Neuron (in vitro differentiated cells): ENCODE measurements around the gene RHD.
"Not testable (repeated sequence)": the region's sequence is repeated elsewhere in the genome, so short reads cannot be mapped to it uniquely, and the experiment has no call there.

Source experiments
- H2AFZ ChIP-seq: one replicate; pipeline ENCODE4 v1.6.1; 2013; ENCODE audit warnings: low read depth, mild to moderate bottlenecking, inconsistent platforms, low read length, moderate library complexity
- H3K27me3 ChIP-seq: one replicate; pipeline ENCODE4 v1.6.1; 2013; ENCODE audit warnings: low read length; ENCODE audit not compliant: insufficient read depth
- H3K36me3 ChIP-seq: one replicate; pipeline ENCODE4 v1.6.1; 2013; ENCODE audit warnings: low read length; ENCODE audit not compliant: insufficient read depth
- H3K4me1 ChIP-seq: one replicate; pipeline ENCODE4 v1.6.1; 2013; ENCODE audit warnings: low read length; ENCODE audit not compliant: insufficient read depth
- H3K4me3 ChIP-seq: 2 replicates; pipeline ENCODE4 v1.5.1; 2013; ENCODE audit warnings: mild to moderate bottlenecking, low read length, moderate library complexity
- H3K9me3 ChIP-seq: one replicate; pipeline ENCODE4 v1.6.1; 2013; ENCODE audit warnings: low read length

RHD gene

DNA sequence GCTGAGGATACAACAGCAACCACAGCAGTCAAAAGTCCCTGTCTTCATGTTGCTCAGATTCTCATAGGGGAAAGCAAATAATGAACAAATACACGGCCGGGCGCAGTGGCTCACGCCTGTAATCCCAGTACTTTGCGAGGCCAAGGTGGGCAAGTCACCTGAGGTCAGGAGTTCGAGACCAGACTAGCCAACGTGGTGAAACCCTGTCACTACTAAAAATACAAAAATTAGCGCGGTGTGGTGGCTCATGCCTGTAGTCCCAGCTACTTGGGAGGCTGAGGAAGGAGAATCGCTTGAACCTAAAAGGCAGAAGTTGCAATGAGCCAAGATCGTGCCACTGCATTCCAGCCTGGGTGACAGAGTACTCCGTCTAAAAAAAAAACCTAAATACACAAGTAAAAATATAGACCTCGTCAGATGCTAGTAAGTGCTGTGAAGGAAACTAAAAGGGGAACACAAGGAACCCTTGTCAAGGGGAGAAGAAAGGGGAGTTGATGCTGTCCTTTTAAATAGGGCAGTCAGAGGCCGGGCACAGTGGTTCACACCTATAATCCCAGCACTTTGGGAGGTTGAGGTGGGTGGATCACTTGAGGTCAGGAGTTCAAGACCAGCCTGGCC, 4.1 kb upstream of the RHD start:
- not testable (repeated sequence) for H3K36me3 ChIP-seq, H3K27me3 ChIP-seq, H3K9me3 ChIP-seq, H3K4me1 ChIP-seq
- Histone ChIP-seq H3K4me3 (peak overlapping the region; percentile 35), H2AFZ (peak overlapping the region; percentile 46)

GRCh38 chr1:25275648-25276047, 3.3 kb downstream of the RHD start:
- not testable (repeated sequence) for H3K4me1 ChIP-seq, H3K27me3 ChIP-seq, H3K36me3 ChIP-seq, H2AFZ ChIP-seq, H3K4me3 ChIP-seq, H3K9me3 ChIP-seq

DNA sequence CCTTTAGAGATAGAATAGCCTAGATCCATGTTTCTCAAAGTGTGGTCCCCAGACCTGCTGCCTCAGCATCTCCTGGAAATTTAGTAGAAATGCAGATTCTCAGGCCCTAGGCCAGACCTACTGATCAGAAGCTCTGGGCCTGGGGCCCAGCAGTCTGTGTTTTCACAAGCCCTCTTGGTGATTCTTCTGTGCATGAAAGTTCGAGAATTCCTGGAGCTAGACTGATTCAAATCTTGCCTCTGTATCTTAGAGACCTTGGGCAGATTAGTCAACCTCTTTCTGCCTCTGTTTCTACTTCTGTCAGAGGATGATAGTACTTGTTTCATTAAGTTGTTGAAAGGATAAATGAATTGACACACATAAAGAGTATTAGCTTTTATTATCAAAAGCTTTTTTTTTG, 5.0 kb downstream of the RHD start:
- not testable (repeated sequence) for H2AFZ ChIP-seq, H3K9me3 ChIP-seq, H3K4me1 ChIP-seq, H3K36me3 ChIP-seq, H3K4me3 ChIP-seq, H3K27me3 ChIP-seq

DNA sequence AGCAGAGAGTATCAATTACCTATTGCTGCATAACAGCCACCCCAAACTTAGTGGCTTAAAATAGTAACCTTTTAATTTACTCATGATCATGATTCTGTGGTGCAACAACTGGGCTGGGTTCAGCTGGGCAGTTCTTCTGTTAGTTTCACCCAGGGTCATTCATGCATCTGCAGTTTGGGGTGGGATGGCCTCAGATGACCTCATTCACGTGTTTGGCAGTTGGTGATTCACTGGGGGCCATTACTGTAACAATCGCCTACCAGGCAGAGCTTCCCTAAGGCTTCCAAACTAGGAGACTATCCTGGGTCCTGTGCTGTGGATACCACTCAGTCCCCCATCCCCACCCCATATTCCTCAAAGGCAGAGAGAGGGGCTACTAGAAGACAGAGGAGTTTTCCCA, 6.0 kb downstream of the RHD start:
- H3K4me3 ChIP-seq, H3K4me1 ChIP-seq, H3K9me3 ChIP-seq, H2AFZ ChIP-seq, H3K36me3 ChIP-seq, H3K27me3 ChIP-seq: not testable (repeated sequence)

GRCh38 chr1:25278790-25279189, 6.5 kb downstream of the RHD start:
- H3K27me3 ChIP-seq, H3K4me3 ChIP-seq, H3K36me3 ChIP-seq, H3K4me1 ChIP-seq, H3K9me3 ChIP-seq, H2AFZ ChIP-seq: not testable (repeated sequence)

DNA sequence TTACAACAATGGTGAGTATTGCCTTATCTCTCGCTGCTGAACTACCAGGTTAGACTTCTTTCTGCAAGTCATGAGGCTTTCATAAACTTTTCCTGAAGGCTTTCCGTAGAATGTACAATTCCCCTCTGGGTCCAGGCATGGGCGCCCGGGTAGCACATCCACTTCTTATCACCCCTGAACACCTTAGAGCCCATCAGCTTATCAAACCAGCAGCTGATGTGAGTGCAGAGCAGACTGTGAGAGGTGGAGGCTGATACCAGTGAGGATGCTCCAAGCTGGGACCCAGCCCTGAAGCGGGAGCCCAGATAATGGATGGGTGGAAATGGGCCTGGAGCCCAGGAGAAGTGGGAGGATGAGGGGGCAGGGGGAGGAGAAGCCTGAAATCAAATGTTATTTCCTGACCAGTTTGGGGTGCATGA, 7.4 kb downstream of the RHD start:
- H3K4me1 ChIP-seq, H2AFZ ChIP-seq, H3K4me3 ChIP-seq, H3K36me3 ChIP-seq, H3K9me3 ChIP-seq, H3K27me3 ChIP-seq: not testable (repeated sequence)

GRCh38 chr1:25285862-25286261, 13.6 kb downstream of the RHD start:
- H2AFZ ChIP-seq, H3K9me3 ChIP-seq, H3K4me3 ChIP-seq, H3K4me1 ChIP-seq, H3K27me3 ChIP-seq, H3K36me3 ChIP-seq: not testable (repeated sequence)

GRCh38 chr1:25287164-25287563, 14.9 kb downstream of the RHD start:
- not testable (repeated sequence) for H3K27me3 ChIP-seq, H2AFZ ChIP-seq, H3K4me1 ChIP-seq, H3K36me3 ChIP-seq, H3K4me3 ChIP-seq, H3K9me3 ChIP-seq

- H3K27me3 ChIP-seq, H3K9me3 ChIP-seq, H3K36me3 ChIP-seq, H2AFZ ChIP-seq, H3K4me3 ChIP-seq, H3K4me1 ChIP-seq: not testable (repeated sequence)
Measured at GRCh38 chr1:25288573-25289101, 16.3 kb downstream of the RHD start.

DNA sequence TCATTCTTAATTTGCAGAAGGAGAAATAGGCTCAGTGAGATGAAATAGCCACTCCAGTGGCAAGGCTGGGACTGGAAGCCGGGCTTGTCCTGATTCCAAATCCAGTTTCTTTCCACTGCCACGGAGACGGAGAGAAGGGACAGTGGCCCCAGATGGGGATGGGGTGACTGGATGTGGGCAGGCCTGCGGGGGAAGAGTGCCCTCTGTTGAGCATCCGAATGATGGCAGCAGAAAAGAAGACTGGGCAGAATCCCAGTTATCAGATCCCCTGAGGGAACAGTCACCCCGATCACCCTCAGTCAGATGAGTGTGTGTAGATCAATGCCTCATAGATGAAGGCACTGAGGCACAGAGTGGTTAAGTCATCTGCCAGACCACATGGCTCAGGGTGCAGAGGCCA, 17.7 kb downstream of the RHD start:
- H3K4me3 ChIP-seq, H3K36me3 ChIP-seq, H2AFZ ChIP-seq, H3K4me1 ChIP-seq, H3K27me3 ChIP-seq, H3K9me3 ChIP-seq: not testable (repeated sequence)

GRCh38 chr1:25293426-25293825, 21.1 kb downstream of the RHD start:
- not testable (repeated sequence) for H3K4me1 ChIP-seq, H3K27me3 ChIP-seq

GRCh38 chr1:25294889-25295826, 22.8 kb downstream of the RHD start:
- H2AFZ ChIP-seq, H3K27me3 ChIP-seq, H3K9me3 ChIP-seq, H3K4me3 ChIP-seq, H3K4me1 ChIP-seq, H3K36me3 ChIP-seq: not testable (repeated sequence)

More at GRCh38 chr1:25293426-25293825, 21.1 kb downstream of the RHD start:
- not testable (repeated sequence) for H3K4me3 ChIP-seq, H3K36me3 ChIP-seq, H2AFZ ChIP-seq, H3K9me3 ChIP-seq

- H2AFZ ChIP-seq, H3K4me3 ChIP-seq, H3K9me3 ChIP-seq, H3K36me3 ChIP-seq, H3K4me1 ChIP-seq, H3K27me3 ChIP-seq: not testable (repeated sequence)
Measured at GRCh38 chr1:25296501-25296900, 24.2 kb downstream of the RHD start.

DNA sequence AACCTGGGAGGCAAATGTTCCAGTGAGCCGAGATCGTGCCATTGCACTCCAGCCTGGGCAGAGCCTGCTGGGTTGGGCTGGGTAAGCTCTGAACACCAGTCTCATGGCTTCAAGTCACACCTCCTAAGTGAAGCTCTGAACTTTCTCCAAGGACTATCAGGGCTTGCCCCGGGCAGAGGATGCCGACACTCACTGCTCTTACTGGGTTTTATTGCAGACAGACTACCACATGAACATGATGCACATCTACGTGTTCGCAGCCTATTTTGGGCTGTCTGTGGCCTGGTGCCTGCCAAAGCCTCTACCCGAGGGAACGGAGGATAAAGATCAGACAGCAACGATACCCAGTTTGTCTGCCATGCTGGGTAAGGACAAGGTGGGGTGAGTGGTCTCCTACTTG, 28.4 kb downstream of the RHD start:
- not testable (repeated sequence) for H2AFZ ChIP-seq, H3K4me3 ChIP-seq, H3K27me3 ChIP-seq, H3K36me3 ChIP-seq, H3K9me3 ChIP-seq, H3K4me1 ChIP-seq
